ENCODE results near the gene SEZ6L.

DNA sequence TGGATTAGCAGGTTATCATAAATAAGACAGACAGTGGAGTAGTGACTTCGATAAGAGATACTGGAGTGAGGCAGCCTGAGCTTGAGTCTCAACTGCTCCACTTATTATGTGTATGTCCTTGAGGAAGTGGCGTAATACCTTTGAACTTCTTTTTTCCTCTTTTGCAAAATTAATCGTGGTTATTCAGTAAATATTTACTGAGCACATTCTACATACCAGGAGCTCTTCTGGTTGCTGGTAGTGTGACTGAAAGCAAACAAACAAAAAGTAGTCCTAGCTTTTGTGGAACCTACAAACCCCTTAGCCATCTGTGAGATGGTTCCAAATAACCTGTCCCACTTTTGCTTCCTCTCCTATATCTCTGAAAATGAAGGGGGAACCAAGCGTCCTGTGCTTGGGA lies 134.2 kb downstream of the SEZ6L start:
- TF ChIP-seq EZH2 (IDR thresholded peaks at IDR 0.05) (no peak), POLR2AphosphoS5 (IDR thresholded peaks at IDR 0.05; ENCODE audit: borderline replicate concordance, low read depth, low read length) (no peak), FOXP2 (optimal IDR thresholded peaks at IDR 0.05; ENCODE audit: control extremely low read depth, extremely low read length, insufficient read depth) (no peak)
